Testis (tissue), 2 donors: ENCODE data around the gene SERPINB10.

Experiments
- CTCF ChIP-seq, 3 experiments: fragments of 450-650 bp in 2 of 3; fragments of 200-600 bp in 1 of 3; sonication (generic) in 1 of 3; IDR thresholded peaks; one replicate each; pipeline ENCODE4 v1.5.1; 2016 to 2019; ENCODE audit warnings: antibody characterized with exemption in 3 of 3, mild to moderate bottlenecking in 2 of 3, moderate library complexity in 1 of 3
- POLR2A ChIP-seq: fragments of 450-650 bp; IDR thresholded peaks from one replicate; pipeline ENCODE4 v1.6.1; 2017; ENCODE audit warnings: antibody characterized with exemption, mild to moderate bottlenecking, moderate library complexity

GRCh38 chr18:63888470-63889190 lies 19.1 kb upstream of the SERPINB10 start:
- TF ChIP-seq CTCF (IDR thresholded peaks at IDR 0.05) = no peak
- TF ChIP-seq POLR2A = no peak
